LNCaP clone FGC (cell line): ENCODE results near the gene PHC2.

Experiments
- DNase-seq: peaks from one replicate; pipeline ENCODE4 v3.0.0-alpha.2; 2011; ENCODE audit warnings: low read depth
- H3K4me3 ChIP-seq: 2 replicates; pipeline ENCODE4 v1.5.1; 2011; ENCODE audit warnings: mild to moderate bottlenecking, low read depth, low read length, control low read depth
- CTCF ChIP-seq: IDR thresholded peaks from 2 replicates; pipeline ENCODE4 v1.5.1; 2012; ENCODE audit warnings: mild to moderate bottlenecking; ENCODE audit not compliant: control insufficient read depth, insufficient read depth; ENCODE audit errors: extremely low read depth

Gene PHC2

GRCh38 chr1:33338048-33338439 is 92.9 kb downstream of the PHC2 start:
- no peak for DNase-seq
- no peak for TF ChIP-seq CTCF
- H3K4me3 ChIP-seq: no peak overlapping the region

GRCh38 chr1:33337441-33337840 is 93.5 kb downstream of the PHC2 start:
- DNase-seq: no peak
- TF ChIP-seq CTCF: no peak
- no peak overlapping the region for H3K4me3 ChIP-seq

GRCh38 chr1:33336580-33336979 is 94.3 kb downstream of the PHC2 start:
- no peak overlapping the region for H3K4me3 ChIP-seq
- DNase-seq: no peak
- TF ChIP-seq CTCF: no peak

GRCh38 chr1:33335020-33335419 is 95.9 kb downstream of the PHC2 start:
- no peak overlapping the region for H3K4me3 ChIP-seq
- no peak for DNase-seq
- TF ChIP-seq CTCF: no peak

GRCh38 chr1:33334081-33334552 is 96.8 kb downstream of the PHC2 start:
- no peak for TF ChIP-seq CTCF
- H3K4me3 ChIP-seq: no peak overlapping the region

GRCh38 chr1:33332881-33333280 is 98.0 kb downstream of the PHC2 start:
- no peak for TF ChIP-seq CTCF
- H3K4me3 ChIP-seq: no peak overlapping the region
- DNase-seq: no peak

More at GRCh38 chr1:33334081-33334552, 96.8 kb downstream of the PHC2 start:
- DNase-seq: no peak

- no peak for DNase-seq
- no peak for TF ChIP-seq CTCF
- H3K4me3 ChIP-seq: no peak overlapping the region
These were observed 98.5 kb downstream of the PHC2 start for GRCh38 chr1:33332357-33332789.
